ENCODE measurements around the gene ZNF490. TPM values are rescaled to one million over a fixed set of nuclear protein-coding genes. Genes with fewer than 3 reads are reported as not detected.
A peak's percentile ranks its signal among the peaks of the same experiment; 100 is the strongest.

ZNF490 gene
- total and polyA plus RNA-seq, 10 of the 15 experiments (the other 5 are each of a cell fraction or from before 2014, with no cell fraction given) = 0.57 to 8.4 (median 3.2) TPM

GRCh38 chr19:12611361-12611699 lies 717 bp upstream of the ZNF490 start:
- RAD21 ChIA-PET (ENCODE audit: unreplicated experiment) = interaction anchor here (0.9 to 1.5 kb wide), 2 partner anchors 55 to 61 kb away, joined by 3 to 5 read pairs; partner anchors contain the start of genes MAN2B1 and WDR83
- peak overlapping the region; percentile 91 for H3K9ac ChIP-seq (ENCODE audit: control insufficient read depth, insufficient read depth, low read length)
- H3K4me1 ChIP-seq (ENCODE audit: control insufficient read depth, insufficient read depth, low read length) = peaks cover 13% of the 10 kb centered on the region; the same call in 1 of the 2 replicates
- H3K9me3 ChIP-seq (replicated peaks; ENCODE audit: control insufficient read depth, insufficient read depth, low read length) = no peaks in the 10 kb centered on the region
- H2AFZ ChIP-seq (ENCODE audit: control insufficient read depth, low read depth, low read length) = peak overlapping the region; percentile 87; the same call in 1 of the 2 replicates
- H3K4me3 ChIP-seq = peak overlapping the region; percentile 96
- CTCF ChIA-PET = interaction anchor here (0.9 to 1.6 kb wide), 5 partner anchors 12 to 66 kb away, joined by 3 to 10 read pairs (median 4); a partner anchor contains a TSS
- peak overlapping the region; percentile 95 for H3K27ac ChIP-seq (ENCODE audit: control insufficient read depth, insufficient read depth)
- DNase-seq (ENCODE audit: low read depth, low spot score) (no peak), FAIRE-seq (no peak), ATAC-seq (no peak)
- peak overlapping the region; percentile 56; the same call in 1 of the 2 replicates for H3K4me2 ChIP-seq (ENCODE audit: control insufficient read depth, insufficient read depth)
- POLR2A ChIA-PET = interaction anchor here (0.6 to 1.5 kb wide), 9 partner anchors 12 to 182 kb away, joined by 3 to 7 read pairs (median 3); partner anchors contain the start of genes DHPS, MAN2B1 and WDR83
- in situ Hi-C loops (cut with MboI) (no loop called here), intact Hi-C loops (cut with micrococcal nuclease; ENCODE audit: unreplicated experiment) (loop anchor here (5.0 kb wide), 1 partner anchor 171 kb away; no protein-coding TSS in a partner anchor)
- peaks cover 3 to 9% of the 10 kb centered on the region in 2 experiments; a peak in 2 of 4 replicates for H3K36me3 ChIP-seq (ENCODE audit: control insufficient read depth in 2 of 2, insufficient read depth in 2 of 2, low read length in 1 of 2)
- BruUV-seq (replicated peaks) = no TSS peak
- H3K27me3 ChIP-seq (replicated peaks in 1 of 2; ENCODE audit: control insufficient read depth in 2 of 2, insufficient read depth in 2 of 2, low read length in 1 of 2) = no peaks in the 10 kb centered on the region
- peaks cover 56% of the 10 kb centered on the region for H3K79me2 ChIP-seq (ENCODE audit: control insufficient read depth, insufficient read depth, low read length)
- 0 out of 2 replicates have a peak, but pooled peaks cover 3% of the 10 kb centered on the region for H4K20me1 ChIP-seq (ENCODE audit: control insufficient read depth, insufficient read depth)
- no peak for TF ChIP-seq IRF3 (IDR thresholded peaks at IDR 0.05)
- peak; percentile 94 to 96 for TF ChIP-seq IKZF2 (IDR thresholded peaks at IDR 0.05)
- peak; percentile 93 for TF ChIP-seq IKZF1 (conservative IDR thresholded peaks at IDR 0.05)
- 0 out of 2 replicates have a peak, but pooled peaks have one; percentile 21 for TF ChIP-seq ELK1 (IDR thresholded peaks at IDR 0.05; ENCODE audit: low read depth, low read length)
- no peak for TF ChIP-seq NKRF (conservative IDR thresholded peaks at IDR 0.05)
- TF ChIP-seq E2F4 (IDR thresholded peaks at IDR 0.05; ENCODE audit: low read depth, low read length) = no peak
- TF ChIP-seq RELB (IDR thresholded peaks at IDR 0.05; ENCODE audit: low read depth) = 0 out of 2 replicates have a peak, but pooled peaks have one; percentile 42
- TF ChIP-seq ZNF274 (IDR thresholded peaks at IDR 0.05; ENCODE audit: insufficient read depth, insufficient read length) = no peak
- TF ChIP-seq REST (IDR thresholded peaks at IDR 0.05; ENCODE audit: low read depth, low read length) = no peak
- TF ChIP-seq EED (IDR thresholded peaks at IDR 0.05; ENCODE audit: low read depth) = peak; percentile 84
- SMC1A ChIA-PET (ENCODE audit: uncharacterized antibody, unreplicated experiment) = interaction anchor here (0.9 to 1.9 kb wide), 5 partner anchors 9 to 58 kb away, joined by 3 to 8 read pairs (median 4); partner anchors contain the start of genes MAN2B1 and WDR83
- WGBS (ENCODE audit: insufficient coverage, insufficient replicate concordance, low lambda C conversion rate, missing lambda C conversion rate) = under 1% methylated on average over 10 of the region's 10 CpGs

Measured in GM12878 (cell line).